A673 (cell line): ENCODE measurements around the gene EID3.

Source experiments
- CTCF ChIP-seq: fragments of 300-800, 200-600 bp; sonication (generic); conservative IDR thresholded peaks from 2 replicates; pipeline ENCODE4 v1.5.1; 2017; ENCODE audit warnings: low read depth, mild to moderate bottlenecking, antibody characterized with exemption, low read length, moderate library complexity, mixed read lengths
- EZH2 ChIP-seq: fragments of 200-600 bp; sonication (generic); IDR thresholded peaks from 2 replicates; pipeline ENCODE4 v1.6.1; 2017; ENCODE audit warnings: borderline replicate concordance, low read depth, mild to moderate bottlenecking, mixed read lengths, antibody characterized with exemption, low read length; ENCODE audit not compliant: poor library complexity, severe bottlenecking

GRCh38 chr12:104312654-104313053 is 9.1 kb downstream of the EID3 start:
- no peak for TF ChIP-seq CTCF
- no peak for TF ChIP-seq EZH2
